Activated CD8-positive, alpha-beta T cell treated with anti-CD3 and anti-CD28 coated beads for 36 hours (primary cell): ENCODE data around the gene ZCCHC24. TPM values are rescaled to one million over a fixed set of nuclear protein-coding genes. Genes with fewer than 3 reads are reported as not detected.

ENCODE experiments used
- ATAC-seq: fragments of 200-7000 bp; cut with Tn5 transposase; one replicate; pipeline ENCODE4 v1.10.0; 2021; ENCODE audit warnings: mild to moderate bottlenecking, moderate library complexity
- CTCF ChIA-PET: fragments of 350-600 bp; sonication (Branson Sonifier 250); formaldehyde crosslinking; loops from one replicate; lab custom pipeline; 2021; ENCODE audit warnings: antibody characterized with exemption; lab: Charles Lee
- POLR2A ChIA-PET: fragments of 350-600 bp; sonication (Branson Sonifier 250); formaldehyde crosslinking; loops from one replicate; lab custom pipeline; 2021; ENCODE audit warnings: antibody characterized with exemption; lab: Charles Lee
- DNase-seq: peaks from one replicate; pipeline ENCODE4 v3.0.0-alpha.2; 2020
- H3K27ac Mint-ChIP-seq: one replicate; pipeline ENCODE4 v1.8.0; 2021; ENCODE audit warnings: mild to moderate bottlenecking, mixed read lengths
- H3K27me3 Mint-ChIP-seq: one replicate; pipeline ENCODE4 v1.8.0; 2021; ENCODE audit warnings: mixed read lengths
- H3K36me3 Mint-ChIP-seq: one replicate; pipeline ENCODE4 v1.8.0; 2021; ENCODE audit warnings: low read depth, mixed read lengths
- H3K4me1 Mint-ChIP-seq: one replicate; pipeline ENCODE4 v1.8.0; 2021; ENCODE audit warnings: low read depth, mixed read lengths
- H3K4me3 Mint-ChIP-seq: one replicate; pipeline ENCODE4 v1.8.0; 2021; ENCODE audit warnings: mild to moderate bottlenecking, moderate library complexity, mixed read lengths
- H3K9me3 Mint-ChIP-seq: one replicate; pipeline ENCODE4 v1.8.0; 2021; ENCODE audit warnings: mixed read lengths
- intact Hi-C: fragments of 100-400 bp; cut with micrococcal nuclease; formaldehyde crosslinking; loops from one replicate; pipeline ENCODE4 v1.10.0; 2022
- total RNA-seq, 2 experiments: library from RNA; stranded (reverse); gene quantifications; one replicate each; pipeline ENCODE4 v1.2.3, GENCODE V29; 2021
- TF ChIP-seq, protein P1 (sequence below): fragments of 200-600 bp; IDR thresholded peaks from one replicate; pipeline ENCODE4 v1.8.0; 2022; ENCODE audit warnings: antibody characterized with exemption, mild to moderate bottlenecking

Gene ZCCHC24
- total RNA-seq, 2 experiments from 2014 or later = 1.0 to 1.7 TPM

DNA sequence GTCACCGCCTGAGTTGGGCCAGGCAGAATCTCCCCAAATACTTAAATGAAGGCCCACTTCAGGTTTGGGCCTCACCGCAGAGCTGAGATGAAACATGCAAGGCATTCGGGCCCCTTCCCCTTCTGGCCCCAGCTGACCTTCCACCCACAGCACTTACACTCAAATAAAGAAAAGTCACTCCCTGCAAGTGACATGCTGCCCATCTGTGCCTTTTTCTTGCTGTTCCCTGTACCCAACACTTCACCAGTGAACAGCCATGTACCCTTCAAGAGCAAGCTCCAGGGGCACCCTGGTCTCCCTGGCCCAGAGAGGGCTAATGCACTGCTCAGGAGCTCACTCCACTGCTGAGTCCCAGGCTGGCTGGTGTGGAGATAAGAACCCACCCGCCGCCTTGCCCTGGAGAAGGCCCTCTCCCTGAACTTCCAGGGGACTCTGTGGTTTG is 40.7 kb downstream of the ZCCHC24 start:
- Mint-ChIP-seq H3K27me3 (no peaks in the 10 kb centered on the region), H3K4me3 (no peak overlapping the region), H3K4me1 (no peaks in the 10 kb centered on the region), H3K36me3 (no peaks in the 10 kb centered on the region), H3K27ac (no peak overlapping the region), H3K9me3 (no peaks in the 10 kb centered on the region)
- CTCF ChIA-PET = interaction anchor here (1.6 kb wide), 1 partner anchor 30 kb away, joined by 4 read pairs; no protein-coding TSS in a partner anchor
- DNase-seq (no peak), ATAC-seq (no peak)
- POLR2A ChIA-PET = interaction anchor here (0.6 kb wide), 1 partner anchor 1425 kb away, joined by 3 read pairs; no protein-coding TSS in a partner anchor
- intact Hi-C loops = loop anchor here (2.0 kb wide), 1 partner anchor 14 kb away; no protein-coding TSS in a partner anchor
- TF ChIP-seq, protein P1, sequence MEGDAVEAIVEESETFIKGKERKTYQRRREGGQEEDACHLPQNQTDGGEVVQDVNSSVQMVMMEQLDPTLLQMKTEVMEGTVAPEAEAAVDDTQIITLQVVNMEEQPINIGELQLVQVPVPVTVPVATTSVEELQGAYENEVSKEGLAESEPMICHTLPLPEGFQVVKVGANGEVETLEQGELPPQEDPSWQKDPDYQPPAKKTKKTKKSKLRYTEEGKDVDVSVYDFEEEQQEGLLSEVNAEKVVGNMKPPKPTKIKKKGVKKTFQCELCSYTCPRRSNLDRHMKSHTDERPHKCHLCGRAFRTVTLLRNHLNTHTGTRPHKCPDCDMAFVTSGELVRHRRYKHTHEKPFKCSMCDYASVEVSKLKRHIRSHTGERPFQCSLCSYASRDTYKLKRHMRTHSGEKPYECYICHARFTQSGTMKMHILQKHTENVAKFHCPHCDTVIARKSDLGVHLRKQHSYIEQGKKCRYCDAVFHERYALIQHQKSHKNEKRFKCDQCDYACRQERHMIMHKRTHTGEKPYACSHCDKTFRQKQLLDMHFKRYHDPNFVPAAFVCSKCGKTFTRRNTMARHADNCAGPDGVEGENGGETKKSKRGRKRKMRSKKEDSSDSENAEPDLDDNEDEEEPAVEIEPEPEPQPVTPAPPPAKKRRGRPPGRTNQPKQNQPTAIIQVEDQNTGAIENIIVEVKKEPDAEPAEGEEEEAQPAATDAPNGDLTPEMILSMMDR = no peak

DNA sequence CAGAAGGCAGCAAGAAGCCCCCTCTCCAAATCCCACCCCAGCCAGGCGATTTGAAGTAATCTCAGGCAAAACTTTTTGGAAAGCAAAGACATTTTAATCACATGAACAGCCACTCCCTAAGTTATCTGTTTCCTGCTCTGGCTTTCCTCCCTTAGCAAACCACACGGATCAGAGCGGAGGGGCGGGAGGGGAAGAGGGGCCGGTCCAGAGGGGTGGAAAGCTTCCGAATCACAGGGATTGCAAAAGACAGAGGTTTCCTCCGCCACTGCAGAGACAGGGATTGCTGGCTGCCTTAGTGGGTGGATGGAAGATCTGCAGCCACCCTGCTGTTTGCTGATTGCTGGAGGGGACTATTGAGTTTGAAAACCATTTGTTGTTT is 41.2 kb downstream of the ZCCHC24 start:
- intact Hi-C loops = loop anchor here (2.0 kb wide), 1 partner anchor 13 kb away; no protein-coding TSS in a partner anchor
- DNase-seq (no peak), ATAC-seq (no peak)
- CTCF ChIA-PET = interaction anchor here (0.5 kb wide), 1 partner anchor 63 kb away, joined by 3 read pairs; no protein-coding TSS in a partner anchor
- Mint-ChIP-seq H3K9me3 (no peaks in the 10 kb centered on the region), H3K4me1 (no peaks in the 10 kb centered on the region), H3K36me3 (no peaks in the 10 kb centered on the region), H3K4me3 (no peak overlapping the region), H3K27ac (no peak overlapping the region), H3K27me3 (no peaks in the 10 kb centered on the region)
- TF ChIP-seq, protein P1 = no peak
- POLR2A ChIA-PET = no interaction called here

DNA sequence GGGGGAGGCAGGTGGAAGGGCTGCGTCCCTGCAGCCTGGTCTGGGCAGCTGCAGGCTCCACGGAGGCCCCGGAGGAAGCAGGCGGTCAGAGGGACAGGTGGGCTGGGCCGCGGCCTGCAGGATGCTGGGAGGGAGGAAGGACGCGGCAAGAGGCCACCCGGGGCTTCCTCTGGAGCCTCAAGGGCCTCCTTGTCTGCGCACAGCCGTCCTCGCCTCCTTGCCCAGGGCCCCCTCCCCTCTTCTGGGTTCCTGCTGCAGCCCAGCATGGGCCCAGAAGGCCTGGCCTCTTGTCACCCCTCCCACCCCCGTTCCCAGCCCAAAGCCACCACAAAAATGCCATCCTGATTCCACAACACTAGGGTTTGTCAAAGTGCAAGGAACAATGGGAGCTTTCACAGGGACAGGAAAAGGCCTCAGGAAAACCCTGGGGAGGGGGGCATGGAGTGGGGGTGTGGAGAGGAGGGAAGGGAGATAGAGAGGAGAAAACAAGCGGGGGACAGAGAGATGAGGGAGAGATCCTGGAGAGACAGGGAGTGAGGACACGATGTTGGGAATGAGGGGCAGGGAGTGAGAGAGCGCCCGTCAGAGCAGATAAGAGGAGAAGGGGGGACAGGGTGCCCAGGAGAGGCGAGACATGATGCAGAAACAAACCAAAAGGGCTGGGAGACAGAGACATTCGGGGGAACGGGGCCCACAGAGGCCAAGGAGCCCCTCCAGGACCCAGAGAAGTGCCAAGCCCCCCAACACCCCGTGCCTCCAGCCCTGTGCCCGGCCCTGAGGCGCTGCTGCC is 41.8 kb downstream of the ZCCHC24 start:
- H3K4me3 Mint-ChIP-seq = no peak overlapping the region
- DNase-seq (no peak), ATAC-seq (no peak)
- no peak overlapping the region for H3K27ac Mint-ChIP-seq
- H3K27me3 Mint-ChIP-seq = no peaks in the 10 kb centered on the region
- H3K4me1 Mint-ChIP-seq = no peaks in the 10 kb centered on the region
- TF ChIP-seq, protein P1 = no peak
- intact Hi-C loops = loop anchor here (2.0 kb wide), 1 partner anchor 13 kb away; no protein-coding TSS in a partner anchor
- no peaks in the 10 kb centered on the region for H3K9me3 Mint-ChIP-seq
- H3K36me3 Mint-ChIP-seq = no peaks in the 10 kb centered on the region
- ChIA-PET CTCF (interaction anchor here (0.5 kb wide), 1 partner anchor 64 kb away, joined by 3 read pairs; no protein-coding TSS in a partner anchor), POLR2A (no interaction called here)

DNA sequence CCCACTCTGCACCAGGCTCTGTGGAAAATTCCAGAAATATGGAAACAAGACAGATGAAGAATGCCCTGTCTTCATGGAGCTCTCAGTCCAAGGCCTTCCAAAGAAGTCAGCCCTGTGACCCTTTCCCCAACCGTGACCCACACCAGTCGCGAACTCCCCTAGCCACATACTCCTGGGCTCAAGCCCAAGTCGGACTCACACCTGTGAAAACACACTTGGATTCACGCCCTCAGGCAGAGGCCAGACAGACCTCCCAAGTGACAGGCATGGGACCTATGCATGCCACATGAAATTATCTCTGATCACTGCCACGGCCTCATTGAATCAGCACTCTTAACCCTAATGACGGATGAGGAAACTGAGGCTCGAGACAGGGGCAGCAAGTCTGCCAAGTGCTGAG is 42.5 kb downstream of the ZCCHC24 start:
- intact Hi-C loops = no loop called here
- no peak overlapping the region for H3K4me3 Mint-ChIP-seq

More for the DNA sequence above, 42.5 kb downstream of the ZCCHC24 start:
- ATAC-seq = no peak
- no peak overlapping the region for H3K27ac Mint-ChIP-seq
- ChIA-PET CTCF (interaction anchor here (0.9 kb wide), 1 partner anchor 28 kb away, joined by 3 read pairs; no protein-coding TSS in a partner anchor), POLR2A (no interaction called here)
- TF ChIP-seq, protein P1 = no peak
- no peaks in the 10 kb centered on the region for H3K27me3 Mint-ChIP-seq
- DNase-seq = no peak
- no peaks in the 10 kb centered on the region for H3K4me1 Mint-ChIP-seq
- no peaks in the 10 kb centered on the region for H3K36me3 Mint-ChIP-seq
- no peaks in the 10 kb centered on the region for H3K9me3 Mint-ChIP-seq
